Suprapubic skin (tissue), 4 donors: ENCODE measurements around the gene RNF217.

Source experiments
- EP300 ChIP-seq: sonication (generic); formaldehyde crosslinking; IDR thresholded peaks from one replicate; pipeline ENCODE4 v1.6.1; 2017; ENCODE audit warnings: antibody characterized with exemption
- POLR2A ChIP-seq, 2 donors: fragments of 450-650 bp; IDR thresholded peaks; one replicate each; pipeline ENCODE4 v1.6.1; 2017; ENCODE audit warnings: antibody characterized with exemption in 2 of 2, mild to moderate bottlenecking in 2 of 2, moderate library complexity in 2 of 2
- POLR2AphosphoS5 ChIP-seq, 3 donors: sonication (generic); formaldehyde crosslinking; IDR thresholded peaks; one replicate each; pipeline ENCODE4 v1.6.1; 2017; ENCODE audit warnings: antibody characterized with exemption in 3 of 3
- TF ChIP-seq, protein P1 (sequence below), 2 donors: fragments of 200-600 bp in 1 of 2; fragments of 450-650 bp in 1 of 2; sonication (generic) in 1 of 2; IDR thresholded peaks; one replicate each; pipeline ENCODE4 v1.5.1; 2016 to 2019; ENCODE audit warnings: antibody characterized with exemption in 2 of 2, mild to moderate bottlenecking in 1 of 2, moderate library complexity in 1 of 2

GRCh38 chr6:125078602-125079321, 116.5 kb downstream of the RNF217 start:
- TF ChIP-seq, protein P1, sequence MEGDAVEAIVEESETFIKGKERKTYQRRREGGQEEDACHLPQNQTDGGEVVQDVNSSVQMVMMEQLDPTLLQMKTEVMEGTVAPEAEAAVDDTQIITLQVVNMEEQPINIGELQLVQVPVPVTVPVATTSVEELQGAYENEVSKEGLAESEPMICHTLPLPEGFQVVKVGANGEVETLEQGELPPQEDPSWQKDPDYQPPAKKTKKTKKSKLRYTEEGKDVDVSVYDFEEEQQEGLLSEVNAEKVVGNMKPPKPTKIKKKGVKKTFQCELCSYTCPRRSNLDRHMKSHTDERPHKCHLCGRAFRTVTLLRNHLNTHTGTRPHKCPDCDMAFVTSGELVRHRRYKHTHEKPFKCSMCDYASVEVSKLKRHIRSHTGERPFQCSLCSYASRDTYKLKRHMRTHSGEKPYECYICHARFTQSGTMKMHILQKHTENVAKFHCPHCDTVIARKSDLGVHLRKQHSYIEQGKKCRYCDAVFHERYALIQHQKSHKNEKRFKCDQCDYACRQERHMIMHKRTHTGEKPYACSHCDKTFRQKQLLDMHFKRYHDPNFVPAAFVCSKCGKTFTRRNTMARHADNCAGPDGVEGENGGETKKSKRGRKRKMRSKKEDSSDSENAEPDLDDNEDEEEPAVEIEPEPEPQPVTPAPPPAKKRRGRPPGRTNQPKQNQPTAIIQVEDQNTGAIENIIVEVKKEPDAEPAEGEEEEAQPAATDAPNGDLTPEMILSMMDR (IDR thresholded peaks at IDR 0.05) = no peak
- TF ChIP-seq EP300 = no peak
- no peak for TF ChIP-seq POLR2A (IDR thresholded peaks at IDR 0.05)
- TF ChIP-seq POLR2AphosphoS5 (IDR thresholded peaks at IDR 0.05) = no peak
